Hematopoietic multipotent progenitor cell treated with erythropoietin and hydrocortisone succinate and interleukin-3 and kit ligand, for 15 days (in vitro differentiated cells): ENCODE results near the gene FOXP1.

Experiments
- DNase-seq: peaks from one replicate; pipeline ENCODE4 v3.0.0-alpha.2; 2015; ENCODE audit warnings: low spot score

The FOXP1 gene

GRCh38 chr3:71398157-71398836 lies 185.2 kb downstream of the FOXP1 start:
- DNase-seq: no peak

GRCh38 chr3:71397726-71398125 lies 185.8 kb downstream of the FOXP1 start:
- no peak for DNase-seq

GRCh38 chr3:71397046-71397445 lies 186.5 kb downstream of the FOXP1 start:
- peak; percentile 53 for DNase-seq

- no peak for DNase-seq
Measured at GRCh38 chr3:71395927-71396695, 187.4 kb downstream of the FOXP1 start.

GRCh38 chr3:71395470-71395869 lies 188.1 kb downstream of the FOXP1 start:
- no peak for DNase-seq

GRCh38 chr3:71393745-71394144 lies 189.8 kb downstream of the FOXP1 start:
- DNase-seq: no peak

- DNase-seq: no peak
Measured at GRCh38 chr3:71393093-71393492, 190.4 kb downstream of the FOXP1 start.

- DNase-seq: no peak
Measured at GRCh38 chr3:71392251-71392650, 191.3 kb downstream of the FOXP1 start.

GRCh38 chr3:71391361-71391760 lies 192.2 kb downstream of the FOXP1 start:
- DNase-seq: no peak

- DNase-seq: peak; percentile 21
Measured at GRCh38 chr3:71389911-71390573, 193.5 kb downstream of the FOXP1 start.

GRCh38 chr3:71389191-71389590 lies 194.3 kb downstream of the FOXP1 start:
- DNase-seq: no peak

- DNase-seq: peak; percentile 34
Measured at GRCh38 chr3:71388535-71389120, 194.9 kb downstream of the FOXP1 start.

- DNase-seq: no peak
Measured at GRCh38 chr3:71387586-71387985, 195.9 kb downstream of the FOXP1 start.

- DNase-seq: no peak
Measured at GRCh38 chr3:71384837-71385716, 198.5 kb downstream of the FOXP1 start.

- DNase-seq: no peak
Measured at GRCh38 chr3:71384388-71384787, 199.1 kb downstream of the FOXP1 start.

GRCh38 chr3:71380096-71380495 lies 203.4 kb downstream of the FOXP1 start:
- no peak for DNase-seq

GRCh38 chr3:71378509-71378908 lies 205.0 kb downstream of the FOXP1 start:
- no peak for DNase-seq

GRCh38 chr3:71376911-71377310 lies 206.6 kb downstream of the FOXP1 start:
- no peak for DNase-seq

GRCh38 chr3:71376503-71376902 lies 207.0 kb downstream of the FOXP1 start:
- DNase-seq: no peak

- no peak for DNase-seq
Measured at GRCh38 chr3:71374582-71374981, 208.9 kb downstream of the FOXP1 start.

- no peak for DNase-seq
Measured at GRCh38 chr3:71372911-71373637, 210.5 kb downstream of the FOXP1 start.
